Measurements from ENCODE around the gene NOX5.
"Not testable (repeated sequence)": the region's sequence is repeated elsewhere in the genome, so short reads cannot be mapped to it uniquely, and the experiment has no call there.

Gene NOX5, protein sequence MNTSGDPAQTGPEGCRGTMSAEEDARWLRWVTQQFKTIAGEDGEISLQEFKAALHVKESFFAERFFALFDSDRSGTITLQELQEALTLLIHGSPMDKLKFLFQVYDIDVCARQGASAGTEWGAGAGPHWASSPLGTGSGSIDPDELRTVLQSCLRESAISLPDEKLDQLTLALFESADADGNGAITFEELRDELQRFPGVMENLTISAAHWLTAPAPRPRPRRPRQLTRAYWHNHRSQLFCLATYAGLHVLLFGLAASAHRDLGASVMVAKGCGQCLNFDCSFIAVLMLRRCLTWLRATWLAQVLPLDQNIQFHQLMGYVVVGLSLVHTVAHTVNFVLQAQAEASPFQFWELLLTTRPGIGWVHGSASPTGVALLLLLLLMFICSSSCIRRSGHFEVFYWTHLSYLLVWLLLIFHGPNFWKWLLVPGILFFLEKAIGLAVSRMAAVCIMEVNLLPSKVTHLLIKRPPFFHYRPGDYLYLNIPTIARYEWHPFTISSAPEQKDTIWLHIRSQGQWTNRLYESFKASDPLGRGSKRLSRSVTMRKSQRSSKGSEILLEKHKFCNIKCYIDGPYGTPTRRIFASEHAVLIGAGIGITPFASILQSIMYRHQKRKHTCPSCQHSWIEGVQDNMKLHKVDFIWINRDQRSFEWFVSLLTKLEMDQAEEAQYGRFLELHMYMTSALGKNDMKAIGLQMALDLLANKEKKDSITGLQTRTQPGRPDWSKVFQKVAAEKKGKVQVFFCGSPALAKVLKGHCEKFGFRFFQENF

DNA sequence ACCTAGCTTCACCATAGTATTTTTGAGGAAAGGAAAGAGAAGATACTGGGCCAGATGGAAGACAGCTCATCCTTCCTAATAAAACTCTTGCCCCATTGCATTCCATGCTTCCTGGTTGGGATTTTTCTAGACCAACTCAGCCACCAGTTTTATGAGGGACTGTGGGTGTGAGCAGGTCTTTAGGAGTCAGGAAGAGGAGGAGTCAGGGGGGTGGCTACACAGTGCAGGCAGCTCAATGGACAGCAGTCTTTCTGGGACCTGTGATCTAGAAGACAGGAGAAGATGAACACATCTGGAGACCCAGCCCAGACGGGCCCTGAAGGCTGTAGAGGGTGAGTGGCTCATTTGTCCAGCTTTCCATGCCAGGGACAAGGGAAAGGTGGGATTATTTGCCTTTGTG lies at the start of gene NOX5:
Gene NOX5, plus strand, starts transcription at position 242 of the 400 bp plus-strand sequence. Its CDS starts 41 bp downstream, at position 283.
- no peak for DNase-seq

DNA sequence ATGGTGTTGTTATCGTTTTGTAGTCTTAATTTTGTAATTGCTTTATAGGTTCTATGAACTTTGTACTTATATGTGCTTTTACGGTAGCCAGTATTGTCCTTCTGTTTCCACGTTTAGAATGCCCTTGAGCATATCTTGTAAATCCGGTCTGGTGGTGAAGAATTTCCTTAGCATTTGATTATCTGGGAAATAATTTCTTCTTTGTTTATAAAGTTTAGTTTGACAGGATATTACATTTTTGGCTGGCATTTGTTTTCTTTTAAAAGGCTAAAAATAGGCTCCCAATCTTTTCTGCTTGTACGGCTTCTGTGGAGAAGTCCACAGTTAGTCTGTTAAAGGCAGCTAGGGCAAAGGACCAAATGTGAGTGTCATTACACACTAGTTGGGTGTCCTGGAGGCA lies 47.5 kb upstream of the NOX5 start:
- DNase-seq, result no peak

DNA sequence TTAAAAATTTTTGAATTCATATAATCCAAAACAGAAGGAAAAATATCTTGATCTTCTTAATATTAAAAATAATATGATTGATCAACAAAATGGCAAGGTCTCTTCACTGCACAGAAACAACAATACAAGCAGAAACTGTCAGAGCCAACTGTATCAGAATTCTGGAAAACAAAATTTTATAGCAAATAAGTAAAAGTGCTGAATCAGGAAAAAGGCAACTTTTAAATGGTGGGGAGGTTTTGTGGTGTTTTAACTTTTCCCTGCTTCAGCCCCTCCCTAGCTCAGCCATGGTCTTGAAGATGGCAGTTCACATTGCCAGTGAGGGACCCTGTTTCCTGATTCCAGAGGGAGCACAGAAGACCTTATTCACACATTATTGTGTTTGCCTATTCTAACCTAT lies 46.5 kb upstream of the NOX5 start:
- no peak for DNase-seq

DNA sequence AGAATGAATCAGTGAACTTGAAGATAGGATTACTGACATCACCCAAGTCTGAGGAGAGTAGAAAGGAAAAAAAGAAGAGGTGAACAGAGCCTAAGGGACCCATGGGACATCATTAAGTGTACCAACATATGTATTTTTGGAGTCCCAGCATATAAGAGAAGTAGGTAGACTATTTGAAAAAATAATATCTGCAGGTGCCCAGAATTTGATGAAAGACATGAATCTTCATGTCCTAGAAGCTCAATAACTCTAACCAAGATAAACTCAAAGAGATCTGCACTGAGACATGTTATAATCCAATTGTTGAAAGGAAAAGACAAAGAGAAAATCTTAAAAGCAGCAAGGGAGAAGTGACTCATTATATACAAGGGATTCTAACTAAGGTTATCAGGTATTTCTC lies 45.2 kb upstream of the NOX5 start:
- no peak for DNase-seq

DNA sequence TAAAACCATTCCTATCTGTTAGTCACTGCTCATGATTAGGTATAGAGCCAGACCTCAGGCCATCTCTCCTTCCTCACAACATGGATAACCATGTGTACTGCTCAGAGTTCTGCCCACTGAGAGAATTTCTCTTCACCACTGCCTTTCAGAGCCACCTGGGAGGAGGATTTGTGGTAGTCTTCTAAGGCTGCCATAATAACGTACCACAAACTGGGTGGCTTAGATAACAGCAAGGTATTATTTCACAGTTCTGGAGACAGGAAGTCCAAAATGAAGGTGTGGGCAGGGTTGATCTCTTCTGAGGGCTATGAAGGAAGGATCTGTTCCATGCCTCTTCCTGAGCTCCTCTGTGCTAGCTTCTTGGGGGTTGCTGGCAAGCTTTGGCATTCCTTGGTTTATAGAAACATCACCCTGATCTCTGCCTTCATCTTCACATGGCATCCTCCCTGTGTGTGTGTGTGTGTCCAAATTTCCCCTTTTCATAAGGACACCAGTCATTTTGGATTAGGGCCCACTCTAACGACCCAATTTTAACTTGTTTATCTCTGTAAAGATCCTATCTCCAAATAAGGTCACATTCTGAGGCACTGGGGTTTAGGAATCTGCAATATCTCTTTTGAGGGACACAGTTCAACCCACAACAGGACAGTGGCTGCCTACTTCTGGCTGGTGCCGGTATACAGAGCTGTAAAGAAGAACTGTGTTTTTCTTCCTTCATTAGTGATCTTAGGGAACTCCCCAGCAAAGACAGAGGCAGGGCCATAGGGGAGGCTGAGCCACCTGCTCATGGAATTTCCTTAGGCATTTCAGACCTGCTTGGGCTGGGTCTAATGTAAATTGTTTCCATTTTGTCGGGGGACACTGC lies 42.1 kb upstream of the NOX5 start:
- no peak for DNase-seq

DNA sequence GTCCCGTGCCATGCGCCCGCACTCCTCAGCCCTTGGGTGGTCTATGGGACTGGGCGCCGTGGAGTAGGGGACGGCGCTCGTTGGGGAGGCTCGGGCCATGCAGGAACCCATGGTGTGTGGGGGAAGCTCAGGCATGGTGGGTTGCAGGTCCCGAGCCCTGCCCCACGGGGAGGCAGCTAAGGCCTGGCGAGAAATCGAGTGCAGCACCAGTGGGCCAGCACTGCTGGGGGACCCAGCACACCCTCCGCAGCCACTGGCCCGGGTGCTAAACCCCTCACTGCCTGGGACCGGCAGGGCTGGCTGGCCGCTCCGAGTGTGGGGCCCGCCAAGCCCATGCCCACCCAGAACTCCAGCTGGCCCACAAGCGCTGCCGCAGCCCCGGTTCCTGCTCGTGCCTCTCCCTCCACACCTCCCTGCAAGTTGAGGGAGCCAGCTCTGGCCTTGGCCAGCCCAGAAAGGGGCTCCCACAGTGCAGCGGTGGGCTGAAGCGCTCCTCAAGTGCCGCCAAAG lies 38.8 kb upstream of the NOX5 start:
- DNase-seq, result not testable (repeated sequence)

DNA sequence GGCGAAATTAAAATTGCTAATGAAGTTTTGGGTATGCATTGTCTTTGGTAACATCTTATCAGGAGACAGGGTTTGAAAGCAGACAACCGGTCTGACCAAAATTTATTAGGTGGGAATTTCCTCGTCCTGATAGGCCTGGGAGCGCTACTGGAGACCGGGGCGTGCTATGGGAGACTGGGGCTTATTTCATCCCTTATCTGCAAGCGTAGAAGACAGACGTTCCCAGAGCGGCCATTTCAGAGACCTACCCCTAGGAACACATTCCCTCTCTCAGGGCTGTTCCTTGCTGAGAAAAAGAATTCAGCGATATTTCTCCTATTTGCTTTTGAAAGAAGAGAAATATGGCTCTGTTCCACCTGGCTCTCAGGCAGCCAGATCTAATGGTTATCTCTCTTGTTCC lies 37.1 kb upstream of the NOX5 start:
- not testable (repeated sequence) for DNase-seq

DNA sequence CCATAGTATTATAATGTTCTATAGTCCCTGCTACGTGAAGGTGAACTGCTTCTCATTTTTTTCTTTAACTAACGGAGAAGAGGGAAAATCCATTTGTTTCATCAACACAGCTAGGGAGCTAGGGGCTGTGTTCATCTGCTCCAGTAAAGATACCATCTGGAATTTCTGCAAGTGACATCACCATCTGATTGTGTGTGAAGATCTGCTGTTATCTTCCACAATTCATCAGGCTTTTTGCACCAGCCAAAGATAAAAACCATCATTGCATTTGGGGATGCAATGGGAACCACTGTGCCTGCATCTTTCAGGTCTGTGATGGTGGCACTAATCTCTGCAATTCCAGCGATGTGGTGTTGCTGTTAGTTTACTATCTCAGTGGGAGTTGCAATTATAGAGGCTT lies 35.5 kb upstream of the NOX5 start:
- DNase-seq, result no peak

DNA sequence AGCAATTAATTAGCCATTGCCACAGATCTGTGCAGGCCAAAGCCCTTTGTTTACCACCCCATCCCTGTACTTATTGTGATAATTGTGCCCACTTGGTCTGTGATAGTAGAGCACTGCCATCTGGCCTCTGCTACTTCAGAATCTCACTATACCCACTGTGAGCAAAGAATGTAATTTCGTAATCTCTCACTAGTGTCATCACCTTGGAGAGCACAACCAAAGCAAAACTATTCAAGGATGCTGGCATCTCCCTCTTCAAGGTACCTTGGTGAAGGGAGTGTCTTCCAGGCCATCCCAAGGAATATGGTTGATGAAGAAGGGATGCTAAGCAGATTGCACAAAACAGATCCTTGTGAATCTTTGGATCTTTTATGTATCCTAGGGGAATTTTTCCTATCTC lies 34.7 kb upstream of the NOX5 start:
- no peak for DNase-seq

DNA sequence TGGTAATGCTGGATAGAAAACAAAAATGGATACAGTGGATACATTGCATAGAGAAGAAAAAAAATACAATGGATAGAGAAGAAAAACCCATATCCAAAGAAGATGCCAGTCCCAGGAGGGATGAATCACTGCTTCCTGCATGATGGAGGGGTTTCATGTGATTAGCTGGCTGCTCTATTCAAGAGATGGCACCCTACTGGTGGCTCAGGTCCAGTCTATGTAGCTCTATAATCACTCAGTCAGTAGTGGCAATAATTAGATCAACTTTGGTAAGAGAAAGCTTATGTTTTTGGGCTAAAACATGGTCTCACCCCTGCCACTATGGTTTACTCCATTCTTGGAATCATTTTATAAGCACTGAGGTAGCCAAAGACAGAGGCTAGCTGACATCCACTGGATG lies 33.7 kb upstream of the NOX5 start:
- DNase-seq, result no peak

DNA sequence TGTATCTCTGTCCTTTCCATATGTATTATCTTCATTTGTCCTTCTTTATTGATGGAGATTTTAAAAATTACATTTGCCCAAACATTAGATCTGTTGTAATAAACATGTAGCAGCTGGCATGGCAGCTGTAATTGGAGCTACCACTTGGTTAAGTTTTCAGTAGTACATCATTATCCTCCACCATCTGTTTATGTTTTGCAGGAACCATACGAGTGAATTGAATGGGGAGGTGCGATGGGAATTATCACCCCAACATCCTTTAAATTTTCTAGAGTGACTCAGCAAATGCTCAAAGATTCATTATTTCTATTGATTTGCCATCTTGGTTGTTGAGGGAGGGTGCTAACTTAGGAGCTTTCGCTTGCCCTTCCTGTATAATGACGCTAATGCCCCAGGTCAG lies 32.6 kb upstream of the NOX5 start:
- no peak for DNase-seq

DNA sequence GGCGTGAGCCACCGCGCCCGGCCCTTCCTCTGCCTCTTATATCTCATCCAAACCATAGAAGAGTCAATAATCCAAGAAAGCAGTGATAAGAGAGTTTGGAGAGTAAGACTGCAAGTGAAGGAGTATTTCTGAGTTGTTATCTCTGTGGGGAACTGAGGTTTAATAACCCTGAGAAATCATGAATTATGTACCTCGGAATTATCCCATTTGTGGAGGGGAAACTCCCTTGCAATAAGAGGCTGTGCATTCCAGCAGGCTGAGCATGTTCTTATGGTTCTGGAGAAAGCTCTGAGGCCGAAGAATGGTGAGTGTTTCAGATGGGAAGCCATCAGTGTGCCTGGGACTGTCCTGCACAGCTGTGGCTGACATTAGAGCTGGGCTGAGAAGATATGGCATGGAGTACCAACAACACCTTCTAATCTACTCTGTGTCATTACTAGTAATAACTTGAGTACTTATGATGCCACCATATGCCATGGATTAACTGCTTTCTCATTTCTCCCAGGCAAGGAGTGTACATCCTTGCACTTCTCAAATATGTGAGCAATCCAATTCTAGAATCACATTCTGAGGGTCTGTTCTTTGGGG lies 31.4 kb upstream of the NOX5 start:
- no peak for DNase-seq

DNA sequence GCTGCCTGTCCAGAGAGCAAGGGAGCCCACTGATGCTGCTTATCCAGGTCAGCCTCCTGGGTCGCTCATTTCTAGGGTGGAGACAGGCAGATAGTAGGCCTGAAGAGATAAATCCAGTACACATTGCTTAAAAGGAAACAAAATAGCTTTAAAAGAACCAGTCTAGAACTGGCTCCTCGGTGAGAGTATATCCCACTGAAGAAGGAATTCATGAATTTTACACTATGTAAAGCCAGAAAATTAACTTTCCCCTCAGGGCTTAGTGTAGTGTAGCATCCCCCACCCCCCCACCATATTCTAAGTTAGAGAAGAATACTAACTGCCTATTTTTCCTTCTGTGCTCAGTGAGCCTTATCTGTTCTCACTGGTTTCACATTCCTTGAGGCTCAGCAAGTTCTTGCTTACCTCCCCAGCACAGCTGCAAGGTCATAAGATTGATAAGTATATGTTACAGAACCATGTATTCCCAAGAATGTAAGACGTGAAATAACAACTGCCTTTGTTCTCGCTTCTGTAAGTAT lies 30.5 kb upstream of the NOX5 start:
- DNase-seq, result no peak

DNA sequence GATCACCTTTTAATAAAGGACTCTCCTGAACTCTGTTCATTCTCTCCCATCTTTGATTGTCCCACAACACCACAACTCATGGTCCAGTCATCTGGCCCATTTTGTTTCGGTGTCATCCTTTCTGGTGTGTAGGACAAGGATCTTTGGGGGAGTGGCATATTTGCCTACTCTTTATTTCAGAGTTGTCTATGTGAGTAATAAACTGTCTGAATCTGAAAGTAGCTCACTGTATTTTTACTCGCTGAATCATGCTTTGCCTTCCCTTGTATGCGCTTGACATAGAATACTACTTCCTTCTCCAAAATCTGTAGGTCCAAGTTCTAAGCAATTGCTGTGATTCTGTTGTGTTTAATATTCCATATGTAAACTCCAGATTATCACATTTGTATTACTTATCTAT lies 29.9 kb upstream of the NOX5 start:
- DNase-seq, result no peak

DNA sequence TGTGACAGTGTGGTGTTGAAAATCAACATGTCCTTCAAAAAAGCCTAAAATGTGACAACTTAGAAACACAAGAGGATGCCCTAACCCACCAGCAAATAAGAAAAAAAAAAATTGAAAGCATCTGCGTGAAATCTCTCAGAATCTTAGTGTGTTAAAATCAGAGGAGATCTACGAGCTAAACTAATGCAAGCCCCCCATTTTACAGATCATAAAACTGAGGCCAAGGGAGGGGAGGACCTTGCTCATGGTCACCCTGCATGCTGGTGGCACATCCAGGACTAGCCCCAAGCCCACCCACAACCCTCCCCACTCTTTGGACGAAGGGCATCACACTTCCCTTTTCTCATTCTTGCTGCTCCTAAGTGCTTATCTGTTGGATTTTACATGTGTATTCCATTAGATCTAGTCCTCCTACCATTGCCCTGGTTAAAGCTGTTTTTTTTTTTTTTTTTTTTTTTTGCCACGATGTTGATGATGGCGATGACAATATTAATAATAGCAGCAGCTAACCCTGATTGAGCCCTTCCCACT lies 29.1 kb upstream of the NOX5 start:
- DNase-seq, result no peak

DNA sequence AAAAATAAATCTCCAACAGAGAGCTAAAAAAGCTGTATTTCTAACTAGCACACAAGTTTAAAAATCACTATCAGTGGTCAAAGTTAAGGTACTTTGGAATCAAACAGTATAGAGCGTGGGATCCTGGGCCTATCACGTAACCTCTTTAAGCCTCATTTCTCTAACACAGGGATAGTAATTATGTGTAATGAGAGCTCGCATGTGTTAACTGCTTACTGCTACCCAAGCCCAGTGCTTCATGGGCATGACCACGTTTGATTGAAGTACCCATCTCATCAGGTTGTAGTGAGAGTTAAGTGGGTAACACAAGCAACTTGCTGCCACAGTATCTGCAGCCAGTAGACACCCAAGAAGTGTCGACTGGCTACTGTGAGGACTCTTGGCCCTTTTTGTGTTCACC lies 28.2 kb upstream of the NOX5 start:
- DNase-seq, result no peak

DNA sequence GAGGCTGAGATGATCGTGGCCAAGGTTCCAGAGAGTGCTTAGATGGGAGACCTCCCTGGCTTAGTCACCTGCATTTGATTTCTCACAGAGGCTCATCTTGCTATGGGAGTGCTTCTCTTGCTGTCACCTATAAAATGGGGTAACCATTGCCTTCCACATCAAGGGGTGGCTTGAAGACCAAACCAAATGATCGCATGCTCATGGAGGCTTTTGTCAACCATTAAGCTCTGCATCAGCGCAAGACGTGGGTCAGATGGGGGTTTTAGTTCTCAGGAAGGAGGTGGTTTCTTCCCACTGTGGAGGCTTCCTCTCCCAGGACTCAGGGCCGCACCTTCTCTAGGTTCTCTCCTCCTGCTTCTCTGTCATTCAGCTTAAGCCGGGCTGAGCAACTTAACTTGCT lies 27.4 kb upstream of the NOX5 start:
- no peak for DNase-seq

DNA sequence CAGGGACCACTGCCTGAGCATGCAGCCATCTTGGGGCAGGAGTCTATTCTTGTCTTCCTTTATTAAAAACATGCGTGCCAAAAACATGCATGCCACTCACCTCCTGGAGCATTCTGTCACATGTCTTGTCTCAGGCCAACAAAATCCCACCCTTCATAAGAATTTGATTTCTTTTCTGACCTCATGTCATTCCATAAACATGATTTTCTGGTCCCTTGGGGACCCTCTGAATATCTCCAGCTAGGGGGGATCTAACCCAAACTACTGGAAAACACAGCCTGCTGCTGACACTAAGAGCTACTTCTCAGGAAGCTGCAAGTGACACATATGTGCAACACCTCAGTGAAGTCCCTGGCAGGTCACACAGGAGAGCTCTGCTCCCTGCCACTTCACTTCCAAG lies 26.8 kb upstream of the NOX5 start:
- no peak for DNase-seq

DNA sequence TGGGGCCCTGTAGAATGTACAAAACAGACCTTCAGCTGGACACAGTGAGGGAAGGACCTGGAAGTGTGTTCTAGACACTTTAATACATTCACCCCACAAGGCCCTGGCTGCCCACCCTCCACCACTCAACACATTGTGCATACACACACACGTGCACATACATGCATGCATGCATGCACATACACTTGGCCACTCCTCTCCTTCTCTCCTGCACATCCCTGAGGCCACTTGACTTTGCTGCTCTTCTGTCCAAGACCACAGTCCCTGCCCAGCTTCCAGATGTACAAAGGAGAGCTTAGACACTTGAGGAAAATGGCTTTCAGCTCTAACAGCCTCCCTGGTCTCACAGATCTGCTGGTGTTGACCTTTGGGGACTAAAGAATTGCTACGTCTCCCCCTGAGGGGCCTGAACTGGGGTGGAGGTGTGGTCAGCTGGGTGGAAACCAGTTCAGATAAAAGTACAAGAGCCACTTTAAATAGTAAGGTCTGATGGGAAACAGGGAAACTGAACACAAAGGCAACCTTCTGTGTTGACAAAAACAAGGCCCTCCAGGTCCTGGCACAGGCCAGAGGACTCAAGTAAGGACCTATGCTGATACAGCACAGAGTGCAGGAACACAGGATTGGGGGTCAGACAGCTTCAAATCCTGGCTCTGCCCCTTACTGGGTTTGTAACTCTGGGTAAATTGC lies 24.8 kb upstream of the NOX5 start:
- DNase-seq, result no peak

DNA sequence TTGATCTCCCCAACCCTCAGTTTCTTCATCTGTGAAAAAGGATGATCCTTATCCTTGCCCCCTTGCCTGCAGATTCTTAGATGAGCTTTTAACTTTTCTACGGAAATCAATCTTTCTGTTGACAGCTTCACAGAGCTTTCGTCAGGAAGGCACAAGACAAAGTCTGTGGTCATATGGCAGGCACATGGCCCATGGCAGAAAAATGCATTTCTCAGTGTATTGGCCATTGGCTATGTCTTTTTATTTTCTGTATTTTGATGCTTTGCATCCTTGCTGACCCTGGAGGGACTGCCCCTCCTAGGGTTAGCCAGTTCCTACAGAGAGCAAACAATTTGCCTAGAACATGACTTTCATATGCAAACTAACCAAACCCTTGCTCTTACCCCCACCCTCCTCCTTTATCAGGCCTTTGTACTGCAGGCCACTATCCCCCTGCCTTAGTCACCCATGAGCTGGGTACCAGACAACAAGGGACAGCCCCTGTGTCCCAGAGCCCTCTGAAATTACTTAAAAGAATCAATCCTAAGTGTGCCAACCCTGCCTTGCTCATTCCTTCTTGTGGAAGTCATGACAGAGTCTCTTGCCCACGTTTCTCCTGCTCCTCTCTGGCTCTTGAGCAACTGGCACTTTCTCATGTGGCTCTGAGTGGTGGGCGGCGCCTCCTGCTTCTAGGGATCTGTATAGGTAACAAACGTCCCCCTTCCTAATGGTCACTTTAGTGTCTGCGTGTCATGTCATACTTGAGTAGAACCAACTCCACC lies 24.1 kb upstream of the NOX5 start:
- no peak for DNase-seq

DNA sequence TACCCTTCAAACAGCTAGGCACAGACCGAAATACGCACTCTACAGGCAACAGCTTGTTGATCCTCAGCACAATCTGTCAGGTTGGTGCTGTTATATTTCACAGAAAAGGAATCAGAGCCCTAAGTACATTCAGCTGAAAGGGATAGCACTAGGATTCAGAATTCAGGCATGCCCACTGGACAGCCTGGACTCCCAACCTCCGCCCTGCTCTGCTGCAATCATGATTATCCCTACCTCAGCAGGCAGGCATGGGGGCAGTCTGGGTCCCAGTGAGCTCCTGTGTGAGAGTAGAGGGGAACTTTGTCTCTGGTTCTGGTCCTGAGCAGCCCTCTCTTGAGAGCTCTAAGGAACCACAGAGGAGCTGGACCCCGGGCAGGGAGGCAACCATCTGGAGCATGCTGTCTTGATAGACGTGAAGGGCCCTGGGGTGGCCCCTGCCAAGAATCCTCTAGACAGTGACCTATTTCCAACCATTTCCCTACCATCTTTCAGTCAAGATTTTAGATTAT lies 23.4 kb upstream of the NOX5 start:
- DNase-seq, result no peak
